AML-193 (cell line): ENCODE data around the gene TBC1D22A.

Source experiments
- DNase-seq, 2 experiments: peaks; one replicate each; lab custom pipeline; 2025; lab: John Stamatoyannopoulos, UW

Gene TBC1D22A

DNA sequence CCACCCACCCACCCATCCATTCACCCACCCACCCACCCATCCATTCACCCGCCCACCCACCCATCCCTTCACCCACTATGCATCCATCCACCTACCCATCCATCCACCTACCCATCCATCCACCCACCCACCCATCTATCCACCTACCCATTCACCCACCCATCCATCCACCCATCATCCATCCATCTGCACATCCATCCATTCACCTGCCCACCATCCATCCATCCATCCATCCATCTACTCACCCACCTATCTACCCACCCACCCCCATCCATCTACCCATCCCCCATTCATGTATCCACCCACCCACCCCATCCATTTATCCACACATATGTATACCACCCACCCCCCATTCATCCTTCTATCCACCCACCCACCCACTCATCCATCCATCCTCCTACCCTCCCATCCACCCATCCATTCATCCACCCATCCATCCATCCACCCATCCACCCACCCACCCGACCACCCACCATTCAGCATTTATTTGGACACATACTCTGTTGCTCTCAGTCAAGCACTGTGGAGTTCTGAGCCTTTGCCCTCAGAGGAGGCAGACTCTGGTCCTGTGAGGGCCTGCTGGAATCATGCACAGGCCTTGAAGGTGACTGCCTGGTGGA, 380.1 kb downstream of the TBC1D22A start:
- DNase-seq = no peak

DNA sequence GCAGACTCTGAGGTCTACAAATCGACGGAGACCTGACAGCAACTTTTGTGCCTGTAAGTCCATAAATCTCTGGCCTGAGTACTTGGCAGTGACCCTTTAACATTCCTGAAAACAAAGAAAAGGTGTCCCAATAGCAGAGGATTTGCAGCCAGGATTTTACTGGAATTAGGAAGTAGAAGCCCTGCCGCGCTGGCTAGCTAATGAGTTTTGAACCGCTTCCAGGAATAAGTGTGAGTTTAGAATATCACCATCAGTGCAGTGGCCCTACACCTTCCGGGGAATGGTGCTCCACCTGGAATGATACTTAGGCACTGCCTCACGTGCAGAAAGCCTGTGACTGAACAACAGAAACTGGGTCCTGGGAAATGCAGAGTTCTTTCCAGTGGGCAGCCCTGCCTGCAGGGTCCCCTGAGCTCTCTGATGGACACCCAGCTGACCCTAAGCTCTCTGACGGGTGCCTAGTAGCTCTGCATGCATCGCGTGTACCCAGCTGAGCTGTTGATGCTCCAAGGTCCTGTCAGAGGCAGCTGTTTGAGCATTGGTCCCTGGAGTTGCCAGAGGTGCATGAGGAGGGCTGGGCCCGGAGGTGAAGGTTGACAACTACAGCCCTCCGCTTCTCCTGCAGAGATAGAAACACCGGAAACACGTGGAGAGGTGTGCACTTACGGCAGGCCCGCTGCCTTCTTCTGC, 380.9 kb downstream of the TBC1D22A start:
- DNase-seq = no peak

DNA sequence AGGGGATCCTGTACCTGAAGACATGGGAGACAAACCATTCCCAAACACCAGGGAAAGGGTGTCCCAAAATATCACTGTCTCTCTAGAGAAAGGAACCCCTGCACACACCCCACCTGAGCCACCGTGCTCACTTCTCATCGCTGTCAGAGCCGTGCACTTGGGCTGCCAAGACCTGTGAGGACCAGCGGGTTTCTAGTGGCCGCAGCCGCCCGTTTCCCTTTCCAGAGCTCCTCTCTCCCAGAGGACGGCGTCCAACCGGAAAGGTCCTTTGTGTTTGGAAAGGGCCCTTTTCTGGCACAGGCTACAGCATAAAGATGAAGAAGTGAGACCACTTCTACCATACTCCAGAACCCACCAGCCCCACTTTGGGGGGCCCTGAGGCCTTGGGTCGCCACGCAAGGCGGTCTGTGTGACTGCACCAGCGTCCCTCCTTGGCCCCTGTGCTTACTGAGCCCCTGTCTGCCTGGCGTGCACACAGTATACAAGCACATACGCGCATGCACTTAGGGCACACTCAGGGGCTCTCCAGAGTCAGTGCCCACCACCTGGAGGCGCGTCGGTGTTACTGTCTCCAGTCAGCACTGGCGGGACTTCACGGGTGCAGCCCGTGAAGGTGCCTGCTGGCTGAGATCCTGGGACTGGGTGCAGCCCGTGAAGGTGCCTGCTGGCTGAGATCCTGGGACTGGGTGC, 381.8 kb downstream of the TBC1D22A start:
- no peak for DNase-seq

DNA sequence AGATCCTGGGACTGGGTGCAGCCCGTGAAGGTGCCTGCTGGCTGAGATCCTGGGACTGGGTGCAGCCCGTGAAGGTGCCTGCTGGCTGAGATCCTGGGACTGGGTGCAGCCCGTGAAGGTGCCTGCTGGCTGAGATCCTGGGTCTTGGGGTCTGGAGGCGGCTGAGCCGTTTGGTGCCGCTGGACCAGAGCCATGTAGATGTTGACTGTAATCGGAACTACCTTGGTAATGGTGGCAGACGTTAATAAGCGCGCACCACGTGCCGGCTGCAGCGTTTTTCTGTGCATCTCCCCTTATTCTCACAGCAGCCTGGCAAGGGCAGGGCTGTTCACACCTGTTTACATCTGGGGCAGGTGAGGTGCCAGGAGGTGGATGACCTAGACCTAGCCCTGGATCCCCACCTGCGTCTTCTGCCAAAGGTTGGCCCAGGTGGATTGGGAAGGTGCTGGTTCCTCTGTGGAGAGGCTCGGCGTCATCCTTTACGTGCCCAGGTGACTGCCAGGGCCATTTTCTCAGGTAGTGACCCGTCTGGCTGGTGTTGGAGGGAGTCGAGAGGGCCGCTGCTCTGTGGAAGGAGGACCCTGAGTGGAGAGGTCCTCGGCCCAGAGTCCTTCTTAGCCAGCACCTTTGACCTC, 382.5 kb downstream of the TBC1D22A start:
- DNase-seq = no peak

DNA sequence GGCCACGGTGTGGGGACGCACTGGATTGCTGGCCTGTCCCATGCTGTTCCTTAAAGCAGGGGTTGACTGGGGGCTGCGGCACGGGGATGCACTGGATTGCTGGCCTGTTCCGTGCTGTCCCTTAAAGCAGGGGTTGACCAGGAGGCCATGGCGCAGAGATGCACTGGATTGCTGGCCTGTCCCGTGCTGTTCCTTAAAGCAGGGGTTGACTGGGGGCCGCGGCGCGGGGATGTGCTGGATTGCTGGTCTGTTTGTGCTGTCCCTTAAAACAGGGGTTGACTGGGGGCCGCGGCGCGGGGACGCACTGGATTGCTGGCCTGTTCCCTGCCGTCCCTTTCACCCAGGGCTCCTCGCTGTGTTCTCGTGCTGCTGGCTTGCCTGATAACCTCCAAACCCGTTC, 383.4 kb downstream of the TBC1D22A start:
- DNase-seq = no peak

DNA sequence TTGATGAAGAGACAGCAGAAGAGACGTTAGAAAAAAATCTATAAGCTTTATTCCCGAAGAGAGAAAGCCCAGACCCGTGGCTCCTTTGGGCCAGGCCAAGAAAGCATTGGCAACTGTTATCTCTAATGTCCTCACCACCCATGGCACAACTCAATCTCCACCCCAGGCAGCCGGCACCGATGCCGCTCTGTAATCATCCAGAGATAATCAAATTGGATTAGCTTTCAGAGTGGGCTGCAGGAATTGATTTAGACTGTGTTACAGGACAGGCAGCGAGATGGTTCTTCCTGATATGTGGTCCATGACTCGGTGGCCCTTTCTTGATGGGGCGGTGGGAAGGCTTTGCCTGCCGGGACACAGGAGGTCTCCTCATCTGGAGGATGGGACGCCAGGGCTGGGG, 383.9 kb downstream of the TBC1D22A start:
- DNase-seq = no peak

DNA sequence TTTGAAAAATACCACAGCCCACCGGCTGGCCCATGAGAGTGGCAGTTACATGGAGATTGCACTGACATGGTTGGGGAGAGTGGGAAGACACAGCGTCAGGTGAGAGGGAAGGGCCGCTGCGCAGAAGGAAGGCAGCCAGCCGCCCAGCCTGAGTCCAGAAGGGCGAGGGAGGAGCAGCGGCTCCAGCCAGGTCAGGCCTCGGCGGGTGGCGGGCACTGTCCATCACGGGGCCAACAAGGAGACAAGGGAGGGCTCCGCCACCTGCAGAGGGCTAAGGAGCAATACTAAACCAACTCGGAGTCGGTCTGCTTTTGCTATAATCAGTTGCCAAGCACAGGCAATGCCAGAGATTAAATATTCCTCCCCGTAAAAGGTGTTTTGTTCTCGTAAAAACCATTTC, 384.5 kb downstream of the TBC1D22A start:
- no peak for DNase-seq

DNA sequence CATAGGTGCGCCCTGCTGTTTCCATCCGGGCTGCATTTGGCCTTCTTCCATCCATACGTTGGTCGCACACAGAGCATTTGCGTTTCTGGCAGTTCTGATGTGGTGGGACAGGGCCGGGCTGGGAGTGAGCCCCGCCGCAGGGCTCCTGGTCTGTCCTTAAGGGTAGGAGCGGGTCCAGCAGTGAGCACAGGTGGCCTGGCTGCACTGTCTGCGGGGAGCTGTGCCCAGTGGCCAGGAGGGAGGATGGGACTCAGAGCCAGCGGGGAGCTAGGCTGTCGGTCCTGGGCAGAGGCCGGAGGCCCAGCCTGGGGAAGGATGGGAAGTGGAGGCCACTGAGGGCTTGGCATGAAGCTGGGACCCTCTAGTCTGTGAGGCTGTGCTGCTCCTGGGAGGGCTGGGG, 385.1 kb downstream of the TBC1D22A start:
- DNase-seq = no peak

DNA sequence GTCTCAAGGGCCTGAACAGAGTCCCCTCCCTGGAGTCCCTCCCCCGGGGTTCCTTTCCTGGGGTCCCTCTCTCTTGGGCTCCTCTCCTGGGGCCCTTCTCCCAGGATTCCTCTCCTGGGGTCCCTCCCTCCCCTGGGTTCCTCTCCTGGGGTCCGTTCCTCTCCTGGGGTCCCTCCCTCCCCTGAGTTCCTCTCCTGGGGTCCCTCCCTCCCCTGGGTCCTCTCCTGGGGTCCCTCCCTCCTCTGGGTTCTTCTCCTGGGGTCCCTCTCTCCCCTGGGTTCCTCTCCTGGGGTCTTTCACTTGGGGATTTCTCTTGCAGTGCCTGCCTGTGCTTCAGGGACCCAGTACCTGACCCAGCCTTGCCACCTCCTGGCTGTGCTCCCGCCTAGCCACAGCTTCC, 386.1 kb downstream of the TBC1D22A start:
- no peak for DNase-seq

DNA sequence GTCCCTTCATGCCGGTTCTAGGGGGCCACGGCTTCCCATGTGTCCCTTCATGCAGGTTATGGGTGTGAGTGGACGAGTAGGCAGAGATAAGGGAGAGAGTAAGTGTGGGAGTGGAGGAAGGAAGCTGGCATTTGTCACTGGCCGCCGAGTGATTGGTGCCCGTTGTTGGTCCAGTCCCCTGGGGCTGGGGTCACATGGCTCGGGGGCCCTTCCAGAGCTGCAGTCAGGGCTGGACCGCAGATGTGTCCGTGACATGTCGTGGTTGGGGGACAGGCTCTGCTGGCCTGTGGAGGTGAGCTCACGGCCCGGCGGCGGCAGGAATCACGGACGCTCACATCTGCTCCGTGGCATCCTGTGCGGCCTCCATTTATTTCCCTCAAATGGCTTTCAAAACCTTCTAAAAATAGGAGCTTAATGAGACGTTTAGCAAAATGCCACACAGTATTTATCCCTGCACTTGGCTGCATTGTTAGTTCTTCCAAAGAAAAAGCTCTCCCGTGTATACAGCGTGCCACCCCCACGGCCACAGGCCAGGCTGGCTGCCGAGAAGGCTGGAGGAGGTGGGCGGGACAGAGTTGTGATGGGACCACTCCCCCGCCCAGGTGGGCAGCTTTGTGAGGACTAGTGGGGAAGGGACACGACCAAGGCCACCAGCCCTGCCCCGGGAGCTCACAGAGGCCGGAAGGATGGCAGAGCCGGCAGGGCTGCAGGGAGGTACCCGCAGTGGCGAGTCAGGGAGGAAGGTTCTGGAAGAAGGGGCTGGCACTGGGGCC, 386.7 kb downstream of the TBC1D22A start:
- no peak for DNase-seq

DNA sequence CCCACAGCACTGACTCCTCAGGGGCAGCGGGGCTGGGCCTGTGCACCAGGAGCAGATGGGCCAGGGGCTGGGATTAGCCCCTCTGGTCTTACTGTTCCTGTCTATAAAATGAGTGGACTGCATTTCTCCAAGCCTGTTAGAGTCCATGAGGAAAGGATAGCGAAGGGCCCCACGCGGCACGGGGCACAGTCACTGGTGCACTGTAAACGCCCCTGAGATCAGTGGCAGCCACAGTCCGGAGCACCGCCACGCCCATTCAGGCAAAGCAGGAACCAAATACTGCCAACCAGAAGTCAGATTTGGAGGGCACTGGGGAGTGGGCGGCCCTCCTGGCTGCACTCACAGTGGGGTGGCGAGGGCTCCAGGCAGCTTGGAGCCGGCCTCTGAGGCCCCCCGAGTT, 387.5 kb downstream of the TBC1D22A start:
- no peak for DNase-seq

DNA sequence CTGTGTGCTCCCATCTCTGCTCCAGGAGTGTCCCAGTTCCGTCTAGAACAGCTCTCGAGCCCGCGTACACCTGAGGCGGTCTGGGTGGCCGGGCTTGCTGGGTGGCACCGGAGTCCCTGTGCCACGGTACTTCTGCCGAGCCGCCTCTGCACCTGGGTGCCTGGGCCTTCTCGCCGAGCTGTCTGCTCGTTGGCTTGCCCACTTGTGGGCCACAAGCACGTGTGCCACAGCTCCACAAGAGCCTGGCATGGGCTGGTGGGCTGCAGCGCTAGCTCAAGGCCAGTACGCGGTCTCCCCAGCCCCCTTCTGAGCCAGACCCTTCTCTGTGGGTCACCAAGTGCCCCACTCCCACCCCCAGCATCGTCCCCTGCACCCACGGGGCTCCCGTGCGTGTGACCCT, 388.0 kb downstream of the TBC1D22A start:
- DNase-seq = no peak

DNA sequence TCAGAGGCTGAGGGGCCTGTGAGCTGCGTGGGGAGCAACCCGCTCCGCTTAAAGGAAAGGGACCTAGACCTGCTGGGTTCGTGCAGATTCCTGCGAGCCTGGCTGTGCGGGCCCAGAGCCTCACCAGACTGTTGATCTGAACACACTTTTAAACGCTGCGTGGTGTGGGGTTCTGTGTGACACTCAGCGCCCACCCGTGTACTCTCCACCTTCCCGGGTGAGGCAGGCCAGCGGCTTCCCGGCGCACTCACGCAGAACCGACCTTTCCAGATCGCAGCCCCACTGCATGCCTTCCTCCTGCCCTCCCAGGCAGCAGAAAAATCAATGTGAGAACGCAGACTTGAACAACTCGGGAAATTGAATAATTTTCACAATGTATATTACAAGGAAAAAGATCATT, 388.6 kb downstream of the TBC1D22A start:
- DNase-seq = no peak

DNA sequence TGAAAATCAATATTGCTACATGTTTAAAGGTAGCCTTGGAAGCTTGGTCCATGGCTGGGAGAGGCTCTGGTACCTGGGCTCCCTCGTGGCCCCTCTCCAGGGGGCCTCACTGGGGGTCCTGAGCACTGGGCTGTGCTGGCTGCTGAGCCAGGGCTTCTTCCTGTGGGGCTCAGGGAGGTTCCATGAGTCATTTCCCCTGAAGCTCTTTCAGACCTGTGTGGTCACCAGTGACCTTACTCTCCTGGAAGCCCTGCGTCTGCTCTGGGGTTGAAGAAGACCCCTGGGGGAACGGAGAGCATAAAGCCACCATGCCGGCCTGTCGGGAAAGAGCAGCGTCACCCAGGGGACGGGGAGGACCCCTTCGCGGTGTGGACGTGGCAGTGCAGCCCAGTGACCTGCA, 389.0 kb downstream of the TBC1D22A start:
- DNase-seq = no peak

DNA sequence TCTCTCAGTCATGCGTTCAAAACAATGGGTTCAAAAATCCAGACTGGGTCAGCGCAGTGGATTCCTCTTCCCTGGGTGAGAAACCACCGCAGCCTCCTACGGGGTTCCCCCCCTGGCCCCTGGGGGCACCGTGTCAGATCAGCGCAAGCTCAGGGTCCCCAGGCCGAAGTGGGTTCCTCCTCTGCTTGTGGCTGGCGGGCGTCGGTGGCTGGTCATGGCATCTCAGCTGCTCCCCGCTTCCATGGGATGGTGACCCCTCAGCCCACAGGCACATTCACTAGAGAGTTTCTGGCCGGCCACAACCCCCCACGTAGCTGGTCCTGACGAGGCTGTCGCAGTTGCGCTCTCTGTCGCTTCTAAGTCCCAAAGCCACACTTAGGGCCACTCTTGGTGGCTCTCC, 389.8 kb downstream of the TBC1D22A start:
- DNase-seq = no peak

DNA sequence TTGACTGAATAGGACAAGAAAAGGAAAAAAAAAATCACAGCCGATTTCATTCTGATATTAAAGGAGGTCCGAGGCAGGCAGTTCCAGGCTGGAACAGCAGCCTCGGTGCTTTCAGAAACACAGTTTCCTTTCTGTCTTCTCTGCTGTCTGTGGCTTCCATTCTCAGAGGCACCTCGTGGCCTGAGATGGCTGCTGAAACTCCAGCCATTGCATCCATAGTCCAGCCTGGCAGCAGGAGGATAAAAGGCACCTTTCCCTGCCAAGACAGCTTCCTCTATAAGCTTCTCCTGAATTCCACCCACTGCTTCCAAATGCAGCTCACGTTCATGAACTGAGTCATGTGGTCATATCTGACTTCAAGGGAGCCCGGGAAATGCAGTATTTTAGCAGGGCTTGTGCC, 390.5 kb downstream of the TBC1D22A start:
- DNase-seq = no peak

DNA sequence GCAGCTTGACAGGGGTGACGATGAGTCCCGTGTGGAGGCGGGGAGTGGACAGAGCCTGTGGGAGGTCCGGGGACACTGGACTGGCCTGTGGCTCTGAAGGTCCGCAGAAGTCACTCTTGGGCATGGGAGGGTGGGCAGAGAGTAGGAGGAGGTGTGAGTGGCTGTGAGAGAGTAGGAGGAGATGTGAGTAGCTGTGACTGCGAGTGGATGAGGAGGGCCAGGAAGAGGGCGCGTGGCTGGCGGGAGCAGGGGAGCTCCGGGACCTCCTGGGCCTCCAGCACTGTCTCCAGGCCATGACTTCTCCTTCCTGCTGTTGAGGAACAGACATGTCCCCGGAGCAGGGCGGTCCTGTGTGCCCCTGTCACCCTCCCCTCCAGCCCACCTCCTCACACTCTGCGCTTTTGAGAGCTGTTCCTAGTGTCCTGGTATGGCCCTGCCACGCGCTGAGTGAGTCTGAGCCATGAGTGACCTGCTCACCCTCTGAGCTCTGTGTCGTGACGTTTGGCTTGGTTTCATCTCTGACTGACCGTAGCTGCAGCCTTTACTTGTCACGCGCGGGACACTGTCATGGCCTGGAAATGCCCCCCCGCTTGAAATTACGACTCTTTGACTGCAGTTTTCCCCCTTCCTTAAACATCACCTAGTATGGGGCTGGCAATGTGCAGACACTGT, 391.5 kb downstream of the TBC1D22A start:
- no peak for DNase-seq

DNA sequence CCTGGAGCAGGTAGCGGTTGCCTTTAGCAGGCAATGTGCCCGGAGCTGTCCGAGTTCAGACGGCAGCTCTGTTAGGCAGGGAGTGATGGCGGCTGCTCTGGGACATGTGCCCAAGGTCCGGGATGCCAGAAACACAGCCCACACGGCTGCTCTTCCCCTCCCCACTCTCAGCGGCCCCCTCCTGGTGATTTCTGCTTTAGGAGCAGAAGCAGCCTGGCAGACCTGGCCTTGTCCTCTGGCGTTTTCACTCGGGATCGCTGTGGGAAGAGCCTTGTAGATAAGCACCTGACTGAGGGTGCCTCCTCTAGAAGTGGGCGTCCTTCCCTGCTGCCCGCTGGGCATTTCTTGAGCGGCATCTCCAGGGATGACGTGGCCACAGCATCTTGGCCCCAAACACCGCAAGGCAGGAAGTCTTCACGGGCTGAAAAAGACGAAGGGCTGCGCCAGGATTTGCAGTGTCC, 392.2 kb downstream of the TBC1D22A start:
- DNase-seq = no peak

DNA sequence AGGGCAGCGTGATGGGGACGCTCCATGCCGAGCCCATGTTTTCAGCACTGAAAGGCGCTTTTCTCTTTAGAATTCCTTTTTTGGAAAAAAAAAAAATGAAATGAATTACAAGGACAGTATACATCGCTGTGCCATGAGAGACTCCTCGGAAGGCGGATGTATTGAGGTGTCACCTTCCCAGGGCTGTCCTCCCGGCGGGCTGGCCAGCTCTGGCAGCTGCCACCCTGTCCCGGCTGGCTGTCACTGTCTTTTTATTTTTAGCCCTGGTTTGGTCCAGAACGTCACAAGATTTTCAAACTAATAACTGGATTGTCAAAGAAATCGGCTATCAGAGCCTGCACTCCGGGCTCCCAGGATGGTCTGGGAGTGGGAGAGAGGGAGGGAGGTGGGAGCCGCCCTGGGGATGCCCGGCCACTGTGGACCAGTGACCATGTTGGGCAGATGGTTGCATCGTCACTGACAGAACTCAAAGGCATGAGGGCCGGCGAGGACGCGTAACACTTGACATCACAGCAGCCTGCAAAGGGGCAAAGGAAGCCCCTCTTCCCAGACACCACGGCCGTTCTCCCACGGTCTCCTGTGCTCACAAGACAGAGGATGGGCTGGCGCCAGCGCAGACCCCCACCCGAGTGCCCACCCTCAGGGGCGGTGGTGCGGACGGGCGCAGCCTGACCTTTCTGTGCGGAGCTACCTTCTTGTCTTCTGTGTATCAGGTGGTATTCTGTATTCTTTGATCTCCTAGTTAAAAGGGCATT, 392.9 kb downstream of the TBC1D22A start:
- no peak for DNase-seq

DNA sequence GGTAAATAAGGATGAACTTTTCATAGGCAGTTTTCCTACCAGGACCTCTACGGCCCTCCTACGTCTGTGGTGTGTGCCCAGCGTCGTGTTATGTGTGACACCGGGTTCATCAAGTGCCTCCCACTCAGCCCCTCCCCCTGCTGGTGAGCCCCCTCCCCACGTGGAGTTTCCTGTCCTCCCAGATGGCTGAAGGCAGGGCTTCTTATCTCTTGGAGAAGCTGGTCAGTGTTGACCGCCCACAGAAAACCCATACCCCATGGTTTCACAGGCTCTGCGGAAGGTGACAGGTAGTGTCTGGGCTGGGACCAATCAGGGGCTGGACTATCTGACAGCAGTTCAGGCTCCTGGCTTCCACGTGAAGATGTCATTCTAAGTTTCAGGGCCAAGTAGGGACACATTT, 393.5 kb downstream of the TBC1D22A start:
- no peak for DNase-seq
